Panc1 (cell line): ENCODE data around the gene AGBL2. TPM values are rescaled to one million over a fixed set of nuclear protein-coding genes. Genes with fewer than 3 reads are reported as not detected.

ENCODE experiments used
- ATAC-seq: fragments of 200-7000 bp; cut with Tn5 transposase; 2 replicates; pipeline ENCODE4 v1.9.1; 2020; ENCODE audit warnings: mild to moderate bottlenecking, moderate library complexity
- BruUV-seq: library from RNA; stranded (reverse); fragments of 400-500 nt; replicated peaks from 2 replicates; lab custom pipeline; 2021; lab: Mats Ljungman, UMichigan
- CTCF ChIA-PET: fragments of 300-600 bp; sonication (Branson Sonifier 250); formaldehyde crosslinking; loops from one replicate; lab custom pipeline; 2022; ENCODE audit warnings: antibody characterized with exemption; lab: Charles Lee
- POLR2A ChIA-PET: fragments of 300-600 bp; sonication (Branson Sonifier 250); formaldehyde crosslinking; loops from one replicate; lab custom pipeline; 2022; ENCODE audit warnings: antibody characterized with exemption; lab: Charles Lee
- DNase-seq: peaks from one replicate; pipeline ENCODE4 v3.0.0-alpha.2; 2010; ENCODE audit warnings: low read depth, low spot score
- H3K27ac ChIP-seq: 2 replicates; pipeline ENCODE4 v1.5.1; 2011; ENCODE audit warnings: mild to moderate bottlenecking, low read length, inconsistent platforms
- H3K27me3 ChIP-seq: fragments of 200-500 bp; sonication (Bioruptor generic); 2 replicates; pipeline ENCODE4 v1.6.0; 2014; ENCODE audit warnings: low read length, inconsistent platforms; ENCODE audit not compliant: control insufficient read depth, insufficient read depth
- H3K36me3 ChIP-seq: fragments of 200-500 bp; sonication (Bioruptor generic); 2 replicates; pipeline ENCODE4 v1.5.1; 2014; ENCODE audit warnings: inconsistent platforms, mild to moderate bottlenecking, low read length, moderate library complexity; ENCODE audit not compliant: control insufficient read depth, insufficient read depth
- H3K4me1 ChIP-seq: 2 replicates; pipeline ENCODE4 v1.5.1; 2011; ENCODE audit warnings: inconsistent platforms, mild to moderate bottlenecking, low read length, moderate library complexity; ENCODE audit not compliant: control insufficient read depth, insufficient read depth
- H3K4me3 ChIP-seq, 2 experiments: 2 replicates each; pipeline ENCODE4 v1.5.1; 2011 to 2012; ENCODE audit warnings: low read depth in 2 of 2, low read length in 2 of 2, mild to moderate bottlenecking in 2 of 2, inconsistent platforms in 1 of 2, moderate library complexity in 1 of 2
- H3K9me3 ChIP-seq: fragments of 200-500 bp; sonication (Bioruptor generic); 2 replicates; pipeline ENCODE4 v1.5.1; 2014; ENCODE audit warnings: low read depth, mild to moderate bottlenecking, inconsistent platforms, low read length, moderate library complexity; ENCODE audit not compliant: control insufficient read depth, insufficient read depth
- POLR2AphosphoS5 ChIP-seq: IDR thresholded peaks from 2 replicates; pipeline ENCODE4 v1.6.1; 2012; ENCODE audit warnings: mild to moderate bottlenecking, low read depth, low read length, moderate library complexity
- SIN3A ChIP-seq: IDR thresholded peaks from 2 replicates; pipeline ENCODE4 v1.6.1; 2012; ENCODE audit warnings: low read depth, mild to moderate bottlenecking, low read length, moderate library complexity, borderline replicate concordance; ENCODE audit not compliant: insufficient read depth
- TCF7L2 ChIP-seq: IDR thresholded peaks from 2 replicates; pipeline ENCODE4 v1.6.1; 2011; ENCODE audit warnings: mild to moderate bottlenecking, low read depth, low read length, inconsistent platforms
- in situ Hi-C: cut with HindIII; loops from 2 replicates; pipeline ENCODE4 v1.10.0; 2016; ENCODE audit warnings: low sequenced_read_pairs, low pct_unique_long_range_greater_than_20kb
- intact Hi-C: fragments of 100-400 bp; cut with micrococcal nuclease; formaldehyde crosslinking; loops from one replicate; pipeline ENCODE4 v1.10.0; 2022; ENCODE audit not compliant: unreplicated experiment
- total RNA-seq: library from RNA; stranded (reverse); gene quantifications from one replicate; pipeline ENCODE4 v1.2.1, GENCODE V29; 2021; ENCODE audit not compliant: unreplicated experiment
- TF ChIP-seq, protein P1 (sequence below): fragments of 450-650 bp; IDR thresholded peaks from 2 replicates; pipeline ENCODE4 v1.5.1; 2017; ENCODE audit warnings: mild to moderate bottlenecking
- TF ChIP-seq, protein P2 (sequence below), 2 experiments: IDR thresholded peaks; 2 replicates each; pipeline ENCODE4 v1.6.1; 2011 to 2012; ENCODE audit warnings: low read depth in 2 of 2, control low read depth in 1 of 2, low read length in 1 of 2, mild to moderate bottlenecking in 1 of 2, moderate library complexity in 1 of 2; ENCODE audit not compliant: insufficient read depth in 1 of 2

Gene AGBL2
- total RNA-seq, 1 experiment from 2014 or later = 6.8 TPM

DNA sequence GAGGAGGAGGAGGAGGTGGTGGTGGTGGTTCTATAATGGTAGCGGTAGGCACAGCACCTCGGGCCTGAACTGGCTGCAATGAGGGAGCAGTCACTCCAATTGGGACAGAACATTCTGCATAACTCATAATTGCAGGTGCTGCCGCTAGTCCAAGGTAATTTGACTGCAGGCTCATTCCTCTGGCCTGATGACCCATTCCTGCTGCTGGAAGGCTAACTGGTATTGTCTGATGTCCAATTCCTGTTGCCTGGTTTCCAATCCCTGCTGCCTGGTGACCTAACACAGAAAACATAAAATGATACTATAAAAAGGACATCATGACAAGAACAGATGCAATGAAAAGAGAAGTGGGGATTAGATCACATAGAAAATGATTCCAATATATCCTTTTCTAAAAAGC lies 7.9 kb upstream of the AGBL2 start:
- no peak for DNase-seq
- TF ChIP-seq, protein P1, sequence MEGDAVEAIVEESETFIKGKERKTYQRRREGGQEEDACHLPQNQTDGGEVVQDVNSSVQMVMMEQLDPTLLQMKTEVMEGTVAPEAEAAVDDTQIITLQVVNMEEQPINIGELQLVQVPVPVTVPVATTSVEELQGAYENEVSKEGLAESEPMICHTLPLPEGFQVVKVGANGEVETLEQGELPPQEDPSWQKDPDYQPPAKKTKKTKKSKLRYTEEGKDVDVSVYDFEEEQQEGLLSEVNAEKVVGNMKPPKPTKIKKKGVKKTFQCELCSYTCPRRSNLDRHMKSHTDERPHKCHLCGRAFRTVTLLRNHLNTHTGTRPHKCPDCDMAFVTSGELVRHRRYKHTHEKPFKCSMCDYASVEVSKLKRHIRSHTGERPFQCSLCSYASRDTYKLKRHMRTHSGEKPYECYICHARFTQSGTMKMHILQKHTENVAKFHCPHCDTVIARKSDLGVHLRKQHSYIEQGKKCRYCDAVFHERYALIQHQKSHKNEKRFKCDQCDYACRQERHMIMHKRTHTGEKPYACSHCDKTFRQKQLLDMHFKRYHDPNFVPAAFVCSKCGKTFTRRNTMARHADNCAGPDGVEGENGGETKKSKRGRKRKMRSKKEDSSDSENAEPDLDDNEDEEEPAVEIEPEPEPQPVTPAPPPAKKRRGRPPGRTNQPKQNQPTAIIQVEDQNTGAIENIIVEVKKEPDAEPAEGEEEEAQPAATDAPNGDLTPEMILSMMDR = no peak
- no peak for TF ChIP-seq SIN3A
- no peak for TF ChIP-seq POLR2AphosphoS5
- TF ChIP-seq, protein P2, sequence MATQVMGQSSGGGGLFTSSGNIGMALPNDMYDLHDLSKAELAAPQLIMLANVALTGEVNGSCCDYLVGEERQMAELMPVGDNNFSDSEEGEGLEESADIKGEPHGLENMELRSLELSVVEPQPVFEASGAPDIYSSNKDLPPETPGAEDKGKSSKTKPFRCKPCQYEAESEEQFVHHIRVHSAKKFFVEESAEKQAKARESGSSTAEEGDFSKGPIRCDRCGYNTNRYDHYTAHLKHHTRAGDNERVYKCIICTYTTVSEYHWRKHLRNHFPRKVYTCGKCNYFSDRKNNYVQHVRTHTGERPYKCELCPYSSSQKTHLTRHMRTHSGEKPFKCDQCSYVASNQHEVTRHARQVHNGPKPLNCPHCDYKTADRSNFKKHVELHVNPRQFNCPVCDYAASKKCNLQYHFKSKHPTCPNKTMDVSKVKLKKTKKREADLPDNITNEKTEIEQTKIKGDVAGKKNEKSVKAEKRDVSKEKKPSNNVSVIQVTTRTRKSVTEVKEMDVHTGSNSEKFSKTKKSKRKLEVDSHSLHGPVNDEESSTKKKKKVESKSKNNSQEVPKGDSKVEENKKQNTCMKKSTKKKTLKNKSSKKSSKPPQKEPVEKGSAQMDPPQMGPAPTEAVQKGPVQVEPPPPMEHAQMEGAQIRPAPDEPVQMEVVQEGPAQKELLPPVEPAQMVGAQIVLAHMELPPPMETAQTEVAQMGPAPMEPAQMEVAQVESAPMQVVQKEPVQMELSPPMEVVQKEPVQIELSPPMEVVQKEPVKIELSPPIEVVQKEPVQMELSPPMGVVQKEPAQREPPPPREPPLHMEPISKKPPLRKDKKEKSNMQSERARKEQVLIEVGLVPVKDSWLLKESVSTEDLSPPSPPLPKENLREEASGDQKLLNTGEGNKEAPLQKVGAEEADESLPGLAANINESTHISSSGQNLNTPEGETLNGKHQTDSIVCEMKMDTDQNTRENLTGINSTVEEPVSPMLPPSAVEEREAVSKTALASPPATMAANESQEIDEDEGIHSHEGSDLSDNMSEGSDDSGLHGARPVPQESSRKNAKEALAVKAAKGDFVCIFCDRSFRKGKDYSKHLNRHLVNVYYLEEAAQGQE (IDR thresholded peaks at IDR 0.05; ENCODE audit: insufficient read depth in 1 of 2, low read depth in 2 of 2, low read length in 1 of 2) = no peak
- no peak for TF ChIP-seq TCF7L2
- CTCF ChIA-PET = no interaction called here
- intact Hi-C loops = no loop called here
- no TSS peak for BruUV-seq
- in situ Hi-C loops = no loop called here
- Histone ChIP-seq H3K36me3 (peaks cover 38% of the 10 kb centered on the region), H3K4me1 (no peaks in the 10 kb centered on the region), H3K27me3 (no peaks in the 10 kb centered on the region), H3K27ac (no peak overlapping the region), H3K9me3 (no peaks in the 10 kb centered on the region), H3K4me3 (no peak overlapping the region)
- no peak for ATAC-seq
- POLR2A ChIA-PET = no interaction called here

- DNase-seq (no peak), ATAC-seq (no peak)
- H3K9me3 ChIP-seq = no peaks in the 10 kb centered on the region
- no peak for TF ChIP-seq SIN3A
- TF ChIP-seq, protein P1 = no peak
- TF ChIP-seq, protein P2 (IDR thresholded peaks at IDR 0.05; ENCODE audit: insufficient read depth in 1 of 2, low read depth in 2 of 2, low read length in 1 of 2) = no peak
- TF ChIP-seq POLR2AphosphoS5 = no peak
- TF ChIP-seq TCF7L2 = no peak
- CTCF ChIA-PET = no interaction called here
- no TSS peak for BruUV-seq
- no peak overlapping the region for H3K27ac ChIP-seq
- intact Hi-C loops (no loop called here), in situ Hi-C loops (no loop called here)
- H3K36me3 ChIP-seq = peaks cover 41% of the 10 kb centered on the region
- POLR2A ChIA-PET = interaction anchor here (0.6 to 0.7 kb wide), 2 partner anchors 44 to 274 kb away, joined by 3 to 4 read pairs; no protein-coding TSS in a partner anchor
- H3K27me3 ChIP-seq = no peaks in the 10 kb centered on the region
- H3K4me3 ChIP-seq = no peak overlapping the region
- H3K4me1 ChIP-seq = no peaks in the 10 kb centered on the region
These were observed 5.5 kb upstream of the AGBL2 start for GRCh38 chr11:47720651-47721050.
